Measurements from ENCODE around the gene LAPTM4A.

DNA sequence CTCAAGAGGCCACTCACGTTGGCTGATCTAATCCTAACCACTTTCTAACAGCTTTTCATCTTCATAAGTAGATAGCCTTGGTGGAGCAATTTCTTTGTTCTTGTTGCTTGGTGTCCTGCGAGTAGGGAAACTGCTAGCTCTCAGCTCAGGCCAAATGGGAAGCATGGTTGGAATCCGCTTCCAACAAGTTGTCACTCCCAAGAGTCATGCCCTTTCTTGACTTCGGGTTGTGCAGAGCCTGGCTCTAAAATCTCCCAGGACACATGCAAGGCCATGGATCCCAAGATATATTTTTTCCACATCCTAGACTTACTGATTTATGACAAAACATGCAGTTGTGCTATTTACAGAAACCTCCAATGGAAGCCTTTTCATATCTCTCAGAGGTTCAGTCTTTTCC lies 31.7 kb downstream of the LAPTM4A start:
- TF ChIP-seq MYC (IDR thresholded peaks at IDR 0.05; ENCODE audit: insufficient read depth, insufficient read length, insufficient replicate concordance, low read length, severe bottlenecking) (no peak), ZSCAN29 (IDR thresholded peaks at IDR 0.05) (no peak), BRCA1 (IDR thresholded peaks at IDR 0.05; ENCODE audit: low read depth, low read length) (no peak)
- TF ChIP-seq, protein P1, sequence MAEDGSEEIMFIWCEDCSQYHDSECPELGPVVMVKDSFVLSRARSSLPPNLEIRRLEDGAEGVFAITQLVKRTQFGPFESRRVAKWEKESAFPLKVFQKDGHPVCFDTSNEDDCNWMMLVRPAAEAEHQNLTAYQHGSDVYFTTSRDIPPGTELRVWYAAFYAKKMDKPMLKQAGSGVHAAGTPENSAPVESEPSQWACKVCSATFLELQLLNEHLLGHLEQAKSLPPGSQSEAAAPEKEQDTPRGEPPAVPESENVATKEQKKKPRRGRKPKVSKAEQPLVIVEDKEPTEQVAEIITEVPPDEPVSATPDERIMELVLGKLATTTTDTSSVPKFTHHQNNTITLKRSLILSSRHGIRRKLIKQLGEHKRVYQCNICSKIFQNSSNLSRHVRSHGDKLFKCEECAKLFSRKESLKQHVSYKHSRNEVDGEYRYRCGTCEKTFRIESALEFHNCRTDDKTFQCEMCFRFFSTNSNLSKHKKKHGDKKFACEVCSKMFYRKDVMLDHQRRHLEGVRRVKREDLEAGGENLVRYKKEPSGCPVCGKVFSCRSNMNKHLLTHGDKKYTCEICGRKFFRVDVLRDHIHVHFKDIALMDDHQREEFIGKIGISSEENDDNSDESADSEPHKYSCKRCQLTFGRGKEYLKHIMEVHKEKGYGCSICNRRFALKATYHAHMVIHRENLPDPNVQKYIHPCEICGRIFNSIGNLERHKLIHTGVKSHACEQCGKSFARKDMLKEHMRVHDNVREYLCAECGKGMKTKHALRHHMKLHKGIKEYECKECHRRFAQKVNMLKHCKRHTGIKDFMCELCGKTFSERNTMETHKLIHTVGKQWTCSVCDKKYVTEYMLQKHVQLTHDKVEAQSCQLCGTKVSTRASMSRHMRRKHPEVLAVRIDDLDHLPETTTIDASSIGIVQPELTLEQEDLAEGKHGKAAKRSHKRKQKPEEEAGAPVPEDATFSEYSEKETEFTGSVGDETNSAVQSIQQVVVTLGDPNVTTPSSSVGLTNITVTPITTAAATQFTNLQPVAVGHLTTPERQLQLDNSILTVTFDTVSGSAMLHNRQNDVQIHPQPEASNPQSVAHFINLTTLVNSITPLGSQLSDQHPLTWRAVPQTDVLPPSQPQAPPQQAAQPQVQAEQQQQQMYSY (CRISPR knock-in tag; IDR thresholded peaks at IDR 0.05) = no peak
- TF ChIP-seq, protein P2, sequence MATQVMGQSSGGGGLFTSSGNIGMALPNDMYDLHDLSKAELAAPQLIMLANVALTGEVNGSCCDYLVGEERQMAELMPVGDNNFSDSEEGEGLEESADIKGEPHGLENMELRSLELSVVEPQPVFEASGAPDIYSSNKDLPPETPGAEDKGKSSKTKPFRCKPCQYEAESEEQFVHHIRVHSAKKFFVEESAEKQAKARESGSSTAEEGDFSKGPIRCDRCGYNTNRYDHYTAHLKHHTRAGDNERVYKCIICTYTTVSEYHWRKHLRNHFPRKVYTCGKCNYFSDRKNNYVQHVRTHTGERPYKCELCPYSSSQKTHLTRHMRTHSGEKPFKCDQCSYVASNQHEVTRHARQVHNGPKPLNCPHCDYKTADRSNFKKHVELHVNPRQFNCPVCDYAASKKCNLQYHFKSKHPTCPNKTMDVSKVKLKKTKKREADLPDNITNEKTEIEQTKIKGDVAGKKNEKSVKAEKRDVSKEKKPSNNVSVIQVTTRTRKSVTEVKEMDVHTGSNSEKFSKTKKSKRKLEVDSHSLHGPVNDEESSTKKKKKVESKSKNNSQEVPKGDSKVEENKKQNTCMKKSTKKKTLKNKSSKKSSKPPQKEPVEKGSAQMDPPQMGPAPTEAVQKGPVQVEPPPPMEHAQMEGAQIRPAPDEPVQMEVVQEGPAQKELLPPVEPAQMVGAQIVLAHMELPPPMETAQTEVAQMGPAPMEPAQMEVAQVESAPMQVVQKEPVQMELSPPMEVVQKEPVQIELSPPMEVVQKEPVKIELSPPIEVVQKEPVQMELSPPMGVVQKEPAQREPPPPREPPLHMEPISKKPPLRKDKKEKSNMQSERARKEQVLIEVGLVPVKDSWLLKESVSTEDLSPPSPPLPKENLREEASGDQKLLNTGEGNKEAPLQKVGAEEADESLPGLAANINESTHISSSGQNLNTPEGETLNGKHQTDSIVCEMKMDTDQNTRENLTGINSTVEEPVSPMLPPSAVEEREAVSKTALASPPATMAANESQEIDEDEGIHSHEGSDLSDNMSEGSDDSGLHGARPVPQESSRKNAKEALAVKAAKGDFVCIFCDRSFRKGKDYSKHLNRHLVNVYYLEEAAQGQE (IDR thresholded peaks at IDR 0.05; ENCODE audit: low read depth, low read length) = no peak
- TF ChIP-seq, protein P3, sequence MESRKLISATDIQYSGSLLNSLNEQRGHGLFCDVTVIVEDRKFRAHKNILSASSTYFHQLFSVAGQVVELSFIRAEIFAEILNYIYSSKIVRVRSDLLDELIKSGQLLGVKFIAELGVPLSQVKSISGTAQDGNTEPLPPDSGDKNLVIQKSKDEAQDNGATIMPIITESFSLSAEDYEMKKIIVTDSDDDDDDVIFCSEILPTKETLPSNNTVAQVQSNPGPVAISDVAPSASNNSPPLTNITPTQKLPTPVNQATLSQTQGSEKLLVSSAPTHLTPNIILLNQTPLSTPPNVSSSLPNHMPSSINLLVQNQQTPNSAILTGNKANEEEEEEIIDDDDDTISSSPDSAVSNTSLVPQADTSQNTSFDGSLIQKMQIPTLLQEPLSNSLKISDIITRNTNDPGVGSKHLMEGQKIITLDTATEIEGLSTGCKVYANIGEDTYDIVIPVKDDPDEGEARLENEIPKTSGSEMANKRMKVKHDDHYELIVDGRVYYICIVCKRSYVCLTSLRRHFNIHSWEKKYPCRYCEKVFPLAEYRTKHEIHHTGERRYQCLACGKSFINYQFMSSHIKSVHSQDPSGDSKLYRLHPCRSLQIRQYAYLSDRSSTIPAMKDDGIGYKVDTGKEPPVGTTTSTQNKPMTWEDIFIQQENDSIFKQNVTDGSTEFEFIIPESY (IDR thresholded peaks at IDR 0.05) = no peak
